Activated CD8-positive, alpha-beta memory T cell treated with anti-CD3 and anti-CD28 coated beads, Interleukin-2, amount 50 U/mL, for 24 hours (primary cell): ENCODE data around the gene SPEN.

ENCODE experiments used
- DNase-seq: peaks from one replicate; pipeline ENCODE4 v3.0.0-alpha.2; 2020; ENCODE audit errors: extremely low read depth

The SPEN gene

GRCh38 chr1:15985611-15986297, 138.2 kb downstream of the SPEN start:
- no peak for DNase-seq

- DNase-seq: no peak
These were observed 141.6 kb downstream of the SPEN start for GRCh38 chr1:15988856-15989736.

- no peak for DNase-seq
These were observed 142.3 kb downstream of the SPEN start for GRCh38 chr1:15989776-15990175.
